Ishikawa (cell line): ENCODE data around the gene ACP7.

Source experiments
- CREB1 ChIP-seq: IDR thresholded peaks from 2 replicates; pipeline ENCODE4 v1.6.1; 2012; ENCODE audit warnings: low read depth
- EGR1 ChIP-seq: IDR thresholded peaks from 2 replicates; pipeline ENCODE4 v1.6.1; 2012
- RAD21 ChIP-seq: IDR thresholded peaks from 2 replicates; pipeline ENCODE4 v1.6.1; 2012; ENCODE audit warnings: low read depth
- USF1 ChIP-seq: IDR thresholded peaks from 2 replicates; pipeline ENCODE4 v1.6.1; 2012
- YY1 ChIP-seq: IDR thresholded peaks from 2 replicates; pipeline ENCODE4 v1.6.1; 2012; ENCODE audit warnings: low read depth

DNA sequence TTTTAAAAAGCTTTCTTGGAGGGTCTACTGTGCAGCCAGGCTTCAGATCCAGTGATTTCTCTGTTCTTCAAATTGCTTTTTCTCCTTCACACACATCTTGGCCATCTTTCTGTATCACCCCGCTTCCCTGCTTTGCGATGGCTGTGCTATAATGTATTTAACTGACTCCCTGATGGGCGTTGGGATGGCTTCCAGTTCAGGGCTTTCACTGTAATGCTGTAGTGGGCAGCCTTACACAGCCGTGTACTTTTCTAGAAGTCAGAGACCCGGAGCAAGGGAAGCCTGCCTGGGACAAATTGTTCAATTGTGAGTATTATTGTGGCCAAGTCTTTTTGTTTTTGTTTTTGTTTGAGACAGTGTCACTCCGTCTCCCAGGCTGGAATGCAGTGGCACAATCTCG lies 22.0 kb downstream of the ACP7 start:
- TF ChIP-seq CREB1 (no peak), YY1 (no peak), EGR1 (no peak), USF1 (no peak), RAD21 (no peak)
